Measurements from ENCODE around the gene LIPT1.

LIPT1 gene

DNA sequence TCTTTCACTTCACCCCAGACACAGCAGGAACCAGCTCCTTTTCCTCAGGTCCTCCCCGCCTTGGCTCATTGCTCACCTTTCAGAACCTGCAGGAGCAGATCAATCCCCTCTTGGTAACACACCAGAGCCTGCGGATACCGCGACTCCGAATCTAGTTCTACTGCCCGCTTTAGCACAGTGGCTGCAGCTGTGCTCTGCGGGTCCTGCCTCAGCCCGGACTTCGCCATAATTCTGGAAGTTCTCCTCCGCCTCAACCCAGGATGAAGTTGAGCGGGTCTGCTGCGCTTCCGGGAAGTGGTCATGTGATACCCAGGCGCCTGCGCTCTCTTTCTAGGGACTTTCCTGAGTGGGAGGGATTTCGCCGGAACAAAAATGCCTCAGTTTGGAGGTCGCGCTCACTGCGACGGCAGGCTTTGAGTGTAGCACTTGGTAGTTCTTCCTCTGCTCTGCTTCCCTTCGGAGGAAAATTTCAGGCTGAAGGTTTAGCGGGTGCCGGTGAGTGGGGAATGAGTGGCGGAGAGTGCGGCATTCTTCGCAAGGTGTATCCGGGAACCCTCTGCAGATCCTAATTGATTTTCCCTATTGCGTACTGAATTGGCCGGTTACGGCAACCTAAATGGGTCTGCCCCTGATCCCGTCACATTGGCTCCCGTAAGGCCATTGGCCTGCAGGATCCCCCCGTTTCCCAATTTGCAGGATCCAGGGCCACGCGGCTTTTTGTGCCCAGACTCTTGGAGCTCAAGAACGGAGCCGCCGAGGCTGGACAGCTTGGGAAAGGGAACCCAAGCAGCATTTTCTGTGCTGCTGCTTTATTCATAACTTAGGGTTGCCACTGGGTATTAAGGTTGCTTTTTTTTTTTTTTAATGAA lies 26.2 kb downstream of the LIPT1 start, which contains the start of the genes MITD1 and MRPL30 (continued):
- no peak for TF ChIP-seq ZNF169 (tag by site-specific recombination; IDR thresholded peaks at IDR 0.05)
- no peak for TF ChIP-seq ZNF791 (tag by site-specific recombination; IDR thresholded peaks at IDR 0.05)
- peak; percentile 88; the same call in 1 of the 2 replicates for TF ChIP-seq ZNF561 (tag by site-specific recombination; IDR thresholded peaks at IDR 0.05; ENCODE audit: borderline replicate concordance)
- TF ChIP-seq ZNF658 (tag by site-specific recombination; IDR thresholded peaks at IDR 0.05): no peak
- TF ChIP-seq IKZF3 (tag by site-specific recombination; IDR thresholded peaks at IDR 0.05): no peak; the same call in 1 of the 2 replicates
- TF ChIP-seq, protein P1, sequence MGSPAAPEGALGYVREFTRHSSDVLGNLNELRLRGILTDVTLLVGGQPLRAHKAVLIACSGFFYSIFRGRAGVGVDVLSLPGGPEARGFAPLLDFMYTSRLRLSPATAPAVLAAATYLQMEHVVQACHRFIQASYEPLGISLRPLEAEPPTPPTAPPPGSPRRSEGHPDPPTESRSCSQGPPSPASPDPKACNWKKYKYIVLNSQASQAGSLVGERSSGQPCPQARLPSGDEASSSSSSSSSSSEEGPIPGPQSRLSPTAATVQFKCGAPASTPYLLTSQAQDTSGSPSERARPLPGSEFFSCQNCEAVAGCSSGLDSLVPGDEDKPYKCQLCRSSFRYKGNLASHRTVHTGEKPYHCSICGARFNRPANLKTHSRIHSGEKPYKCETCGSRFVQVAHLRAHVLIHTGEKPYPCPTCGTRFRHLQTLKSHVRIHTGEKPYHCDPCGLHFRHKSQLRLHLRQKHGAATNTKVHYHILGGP (tag by site-specific recombination; IDR thresholded peaks at IDR 0.05): peak; percentile 81; the same call in 1 of the 2 replicates

DNA sequence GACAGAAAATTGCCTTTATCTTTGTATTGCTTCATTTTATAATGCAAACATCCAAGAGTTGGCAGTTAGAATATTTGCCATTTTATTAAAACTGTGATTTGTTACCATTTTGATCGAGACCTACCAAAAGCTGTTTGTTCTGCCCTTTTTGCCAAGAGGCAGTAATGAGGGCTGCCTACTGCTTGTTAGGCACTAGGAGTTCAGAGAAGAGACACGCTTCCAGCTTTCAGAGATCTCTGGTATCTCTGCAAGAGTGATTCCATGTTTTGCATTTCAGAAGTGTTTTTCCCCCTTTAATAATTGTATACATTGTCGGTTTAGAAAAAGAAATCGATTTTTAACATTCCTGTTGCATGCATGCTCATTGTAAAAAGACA lies 26.8 kb downstream of the LIPT1 start:
- H3K36me3 ChIP-seq (ENCODE audit: control insufficient read depth in 2 of 2, insufficient read depth in 1 of 2, low read length in 2 of 2): peaks cover 0 to 3% of the 10 kb centered on the region in 2 experiments; a peak in 2 of 3 replicates
- CTCF ChIA-PET: interaction anchor here (0.6 to 0.7 kb wide), 2 partner anchors 98 to 138 kb away, joined by 3 read pairs; no protein-coding TSS in a partner anchor
- 0 out of 2 replicates have a peak, but pooled peaks cover 2% of the 10 kb centered on the region for H3K4me1 ChIP-seq (ENCODE audit: control insufficient read depth, insufficient read depth, low read length)
- TF ChIP-seq ZNF223 (tag by site-specific recombination; IDR thresholded peaks at IDR 0.05) (no peak), ZNF335 (tag by site-specific recombination; conservative IDR thresholded peaks at IDR 0.05) (0 out of 2 replicates have a peak, but pooled peaks have one; percentile 39)
- peak overlapping the region; percentile 55; the same call in 1 of the 2 replicates for H3K27ac ChIP-seq (ENCODE audit: extremely low read depth, low read depth, low read length)
- H3K9me3 ChIP-seq (ENCODE audit: control insufficient read depth, insufficient read depth, low read depth, low read length): no peaks in the 10 kb centered on the region
- POLR2A ChIA-PET: interaction anchor here (1.3 to 2.9 kb wide), 3 partner anchors 27 to 156 kb away, joined by 6 to 32 read pairs (median 10); partner anchors contain the start of genes C2orf15, EIF5B, LIPT1 and TSGA10
- peak overlapping the region; percentile 71 for H3K4me3 ChIP-seq (ENCODE audit: low read depth, low read length)

DNA sequence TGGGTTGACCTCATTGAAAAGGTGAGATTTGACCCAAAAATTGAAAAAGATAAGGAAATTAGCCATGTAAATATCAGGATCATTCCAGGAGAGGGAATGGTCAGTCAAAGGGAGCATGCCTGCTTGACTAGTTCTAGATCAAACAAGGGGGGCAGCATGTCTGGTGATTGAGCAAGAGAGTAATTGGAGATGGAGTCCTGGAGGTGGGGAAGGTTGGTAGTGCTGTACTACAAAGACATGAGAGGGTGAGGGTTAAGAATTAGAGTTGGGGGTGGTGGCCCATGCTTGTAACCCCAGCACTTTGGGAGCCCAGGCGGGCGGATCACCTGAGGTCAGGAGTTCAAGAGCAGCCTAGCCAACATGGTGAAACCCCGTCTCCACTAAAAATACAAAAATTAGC lies 28.3 kb downstream of the LIPT1 start:
- no peak overlapping the region for H3K27ac ChIP-seq (ENCODE audit: extremely low read depth, low read depth, low read length)
- H3K4me1 ChIP-seq (ENCODE audit: control insufficient read depth, insufficient read depth, low read length): 0 out of 2 replicates have a peak, but pooled peaks cover 2% of the 10 kb centered on the region
- H3K36me3 ChIP-seq (ENCODE audit: control insufficient read depth in 2 of 2, insufficient read depth in 1 of 2, low read length in 2 of 2): peaks cover 0 to 12% of the 10 kb centered on the region in 2 experiments; a peak in 2 of 3 replicates
- no peak for TF ChIP-seq ZXDB (tag by site-specific recombination; IDR thresholded peaks at IDR 0.05)
- TF ChIP-seq, protein P2, sequence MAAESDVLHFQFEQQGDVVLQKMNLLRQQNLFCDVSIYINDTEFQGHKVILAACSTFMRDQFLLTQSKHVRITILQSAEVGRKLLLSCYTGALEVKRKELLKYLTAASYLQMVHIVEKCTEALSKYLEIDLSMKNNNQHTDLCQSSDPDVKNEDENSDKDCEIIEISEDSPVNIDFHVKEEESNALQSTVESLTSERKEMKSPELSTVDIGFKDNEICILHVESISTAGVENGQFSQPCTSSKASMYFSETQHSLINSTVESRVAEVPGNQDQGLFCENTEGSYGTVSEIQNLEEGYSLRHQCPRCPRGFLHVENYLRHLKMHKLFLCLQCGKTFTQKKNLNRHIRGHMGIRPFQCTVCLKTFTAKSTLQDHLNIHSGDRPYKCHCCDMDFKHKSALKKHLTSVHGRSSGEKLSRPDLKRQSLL (tag by site-specific recombination; IDR thresholded peaks at IDR 0.05): peak; percentile 57; the same call in 1 of the 2 replicates
- POLR2A ChIA-PET: no interaction called here
- CTCF ChIA-PET: no interaction called here
- H3K9me3 ChIP-seq (ENCODE audit: control insufficient read depth, insufficient read depth, low read depth, low read length): no peaks in the 10 kb centered on the region
- no peak overlapping the region for H3K4me3 ChIP-seq (ENCODE audit: low read depth, low read length)

DNA sequence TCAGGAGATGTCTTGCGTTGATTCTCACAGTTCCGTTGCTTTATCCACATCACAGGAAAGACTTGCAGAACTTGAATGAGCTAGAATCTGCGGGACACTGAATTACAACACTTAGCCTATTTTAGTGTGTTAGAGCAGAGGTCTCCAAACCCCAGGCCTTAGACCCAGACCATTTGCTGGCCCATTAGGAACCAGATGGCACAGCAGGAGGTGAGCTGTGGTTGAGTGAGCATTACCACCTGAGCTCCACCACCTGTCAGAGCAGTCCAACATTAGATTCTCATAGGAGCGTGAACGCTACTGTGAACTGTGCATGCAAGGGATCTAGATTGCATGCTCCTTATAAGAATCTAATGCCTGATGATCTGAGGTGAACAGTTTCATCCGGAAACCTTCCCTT lies 30.0 kb downstream of the LIPT1 start:
- no peak for TF ChIP-seq ZNF221 (tag by site-specific recombination; IDR thresholded peaks at IDR 0.05; ENCODE audit: borderline replicate concordance)
- H3K27ac ChIP-seq (ENCODE audit: extremely low read depth, low read depth, low read length): no peak overlapping the region
- H3K4me3 ChIP-seq (ENCODE audit: low read depth, low read length): no peak overlapping the region
- ChIA-PET CTCF (interaction anchor here (1.2 kb wide), 1 partner anchor 151 kb away, joined by 4 read pairs; the partner anchor contains the start of gene TXNDC9), POLR2A (no interaction called here)
- H3K4me1 ChIP-seq (ENCODE audit: control insufficient read depth, insufficient read depth, low read length): 0 out of 2 replicates have a peak, but pooled peaks cover 2% of the 10 kb centered on the region
- H3K9me3 ChIP-seq (ENCODE audit: control insufficient read depth, insufficient read depth, low read depth, low read length): no peaks in the 10 kb centered on the region
- peaks cover 6 to 26% of the 10 kb centered on the region in 2 experiments; a peak in 2 of 3 replicates for H3K36me3 ChIP-seq (ENCODE audit: control insufficient read depth in 2 of 2, insufficient read depth in 1 of 2, low read length in 2 of 2)

DNA sequence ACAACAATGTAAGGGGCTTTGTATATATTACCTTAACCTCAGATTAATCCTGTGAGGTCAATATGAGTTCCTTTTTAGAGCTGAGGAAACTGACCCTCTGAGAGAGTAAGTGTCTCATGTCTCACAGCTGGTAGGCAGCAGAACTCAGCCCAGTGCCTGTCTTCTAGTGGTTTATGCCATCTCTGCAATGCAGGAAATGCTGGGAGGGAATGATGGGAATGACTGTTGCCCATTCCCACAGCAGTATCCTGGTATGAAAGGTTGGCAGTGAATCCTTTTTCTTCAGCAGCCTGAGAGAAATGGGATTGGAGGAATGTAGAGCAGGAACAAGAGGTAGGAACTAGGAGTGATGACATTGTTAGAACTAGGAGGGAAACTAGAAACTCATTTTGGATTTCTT lies 32.2 kb downstream of the LIPT1 start:
- H3K9me3 ChIP-seq (ENCODE audit: control insufficient read depth, insufficient read depth, low read depth, low read length): no peaks in the 10 kb centered on the region
- ChIA-PET CTCF (no interaction called here), POLR2A (no interaction called here)
- TF ChIP-seq ZNF302 (tag by site-specific recombination; IDR thresholded peaks at IDR 0.05; ENCODE audit: low read depth) (no peak), ZNF830 (tag by site-specific recombination; IDR thresholded peaks at IDR 0.05; ENCODE audit: low read depth) (no peak), OSR2 (tag by site-specific recombination; IDR thresholded peaks at IDR 0.05) (no peak), ZNF560 (tag by site-specific recombination; IDR thresholded peaks at IDR 0.05; ENCODE audit: borderline replicate concordance) (no peak), ZNF747 (tag by site-specific recombination; IDR thresholded peaks at IDR 0.05) (no peak), ZNF596 (tag by site-specific recombination; IDR thresholded peaks at IDR 0.05) (no peak), ZNF138 (tag by site-specific recombination; IDR thresholded peaks at IDR 0.05; ENCODE audit: borderline replicate concordance) (no peak), ZNF146 (tag by site-specific recombination; IDR thresholded peaks at IDR 0.05) (no peak)
- TF ChIP-seq, protein P3, sequence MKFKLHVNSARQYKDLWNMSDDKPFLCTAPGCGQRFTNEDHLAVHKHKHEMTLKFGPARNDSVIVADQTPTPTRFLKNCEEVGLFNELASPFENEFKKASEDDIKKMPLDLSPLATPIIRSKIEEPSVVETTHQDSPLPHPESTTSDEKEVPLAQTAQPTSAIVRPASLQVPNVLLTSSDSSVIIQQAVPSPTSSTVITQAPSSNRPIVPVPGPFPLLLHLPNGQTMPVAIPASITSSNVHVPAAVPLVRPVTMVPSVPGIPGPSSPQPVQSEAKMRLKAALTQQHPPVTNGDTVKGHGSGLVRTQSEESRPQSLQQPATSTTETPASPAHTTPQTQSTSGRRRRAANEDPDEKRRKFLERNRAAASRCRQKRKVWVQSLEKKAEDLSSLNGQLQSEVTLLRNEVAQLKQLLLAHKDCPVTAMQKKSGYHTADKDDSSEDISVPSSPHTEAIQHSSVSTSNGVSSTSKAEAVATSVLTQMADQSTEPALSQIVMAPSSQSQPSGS (tag by site-specific recombination; IDR thresholded peaks at IDR 0.05; ENCODE audit: low read depth): no peak

More for the DNA sequence above, 32.2 kb downstream of the LIPT1 start:
- no peak overlapping the region for H3K4me3 ChIP-seq (ENCODE audit: low read depth, low read length)
- H3K4me1 ChIP-seq (ENCODE audit: control insufficient read depth, insufficient read depth, low read length): 0 out of 2 replicates have a peak, but pooled peaks cover 2% of the 10 kb centered on the region
- H3K36me3 ChIP-seq (ENCODE audit: control insufficient read depth in 2 of 2, insufficient read depth in 1 of 2, low read length in 2 of 2): peaks cover 26 to 43% of the 10 kb centered on the region in 2 experiments
- H3K27ac ChIP-seq (ENCODE audit: extremely low read depth, low read depth, low read length): no peak overlapping the region

Measured in HEK293 (cell line).